Fibroblast of villous mesenchyme (primary cell): ENCODE results near the gene UVRAG. TPM values are rescaled to one million over a fixed set of nuclear protein-coding genes. Genes with fewer than 3 reads are reported as not detected.
"Not testable (repeated sequence)": the region's sequence is repeated elsewhere in the genome, so short reads cannot be mapped to it uniquely, and the experiment has no call there.

Source experiments
- DNase-seq: peaks from one replicate; pipeline ENCODE4 v3.0.0-alpha.2; 2010; ENCODE audit warnings: low read depth
- H3K4me3 ChIP-seq: 2 replicates; pipeline ENCODE4 v1.5.1; 2011; ENCODE audit warnings: low read depth, mild to moderate bottlenecking, low read length
- CTCF ChIP-seq: IDR thresholded peaks from 2 replicates; pipeline ENCODE4 v1.5.1; 2012; ENCODE audit warnings: low read depth, mild to moderate bottlenecking, low read length; ENCODE audit not compliant: insufficient read depth
- total RNA-seq: library from RNA; depleted of rRNA; stranded (reverse); fragments of >200 nt; gene quantifications from 2 replicates; pipeline ENCODE4 v1.2.3, GENCODE V29; 2012

UVRAG gene
- total RNA-seq, 1 donor: 37.1 TPM

DNA sequence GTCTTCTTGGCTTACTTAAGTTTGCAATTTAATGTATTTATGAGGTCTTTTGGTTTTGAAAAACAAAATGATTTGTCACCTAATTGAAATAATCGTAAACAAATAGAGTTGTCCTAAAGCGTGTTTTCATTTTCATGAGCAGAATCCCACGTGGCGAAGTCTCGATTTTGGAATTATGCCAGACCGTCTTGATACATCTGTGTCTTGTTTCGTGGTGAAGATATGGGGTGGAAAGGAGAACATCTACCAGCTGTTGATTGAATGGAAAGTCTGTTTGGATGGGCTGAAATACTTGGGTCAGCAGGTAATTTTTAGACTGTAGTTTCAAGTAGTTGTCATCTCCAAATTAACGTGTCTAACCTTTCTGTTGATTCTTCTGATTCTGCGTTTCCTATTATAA is 64.7 kb downstream of the UVRAG start:
- DNase-seq: no peak
- TF ChIP-seq CTCF: no peak
- H3K4me3 ChIP-seq: no peak overlapping the region

- H3K4me3 ChIP-seq, DNase-seq: not testable (repeated sequence)
Observed at GRCh38 chr11:75880343-75880742, 65.3 kb downstream of the UVRAG start.

DNA sequence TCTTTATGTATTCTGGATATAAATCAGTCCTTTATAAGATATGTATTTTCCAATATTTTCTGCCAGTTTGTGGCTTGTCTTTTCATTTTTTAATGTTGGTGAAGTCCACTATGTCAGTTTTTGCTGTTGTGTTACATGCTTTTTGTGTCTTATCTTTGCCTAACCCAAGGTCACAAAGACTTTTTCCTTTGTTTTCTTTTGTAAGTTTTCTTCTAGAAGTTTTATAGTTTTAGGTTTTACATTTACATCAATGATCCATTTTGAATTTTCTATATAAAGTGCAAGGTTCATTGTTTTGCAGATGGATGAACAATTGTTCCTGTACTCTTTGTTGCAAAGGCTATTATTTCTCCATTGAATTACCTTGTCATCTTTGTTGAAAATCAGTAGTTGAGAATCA is 69.3 kb downstream of the UVRAG start:
- no peak overlapping the region for H3K4me3 ChIP-seq
- DNase-seq: no peak
- no peak for TF ChIP-seq CTCF

- no peak for DNase-seq
- no peak for TF ChIP-seq CTCF
- no peak overlapping the region for H3K4me3 ChIP-seq
Observed at GRCh38 chr11:75888416-75888815, 73.4 kb downstream of the UVRAG start.

GRCh38 chr11:75891947-75892739 is 77.1 kb downstream of the UVRAG start:
- TF ChIP-seq CTCF: no peak
- no peak overlapping the region for H3K4me3 ChIP-seq
- no peak for DNase-seq

GRCh38 chr11:75893251-75893650 is 78.2 kb downstream of the UVRAG start:
- TF ChIP-seq CTCF: no peak

GRCh38 chr11:75894036-75894585 is 79.1 kb downstream of the UVRAG start:
- no peak for TF ChIP-seq CTCF
- no peak overlapping the region for H3K4me3 ChIP-seq
- DNase-seq: no peak

More at GRCh38 chr11:75893251-75893650, 78.2 kb downstream of the UVRAG start:
- H3K4me3 ChIP-seq: no peak overlapping the region
- DNase-seq: no peak
